Right lobe of liver (tissue), 6 donors: ENCODE measurements around the gene TSPAN14. TPM values are rescaled to one million over a fixed set of nuclear protein-coding genes. Genes with fewer than 3 reads are reported as not detected.

ENCODE experiments used
- ATAC-seq, 4 donors: fragments of 200-7000 bp; cut with Tn5 transposase; one replicate each; pipeline ENCODE4 v1.9.1; 2020; ENCODE audit warnings: mild to moderate bottlenecking in 4 of 4, moderate library complexity in 4 of 4
- DNase-seq, 3 donors: peaks; one replicate each; pipeline ENCODE4 v3.0.0-alpha.2; 2020
- H3K27ac ChIP-seq, 3 donors: fragments of 200-600 bp; one replicate each; pipeline ENCODE4 v1.8.0; 2022
- H3K27me3 ChIP-seq, 2 donors: fragments of 200-600 bp; one replicate each; pipeline ENCODE4 v1.8.0; 2022
- H3K36me3 ChIP-seq, 4 donors: fragments of 200-600 bp; sonication (generic) in 1 of 4; one replicate each; pipeline versions ENCODE4 v1.5.1 to v1.8.0; 2017 to 2022; ENCODE audit warnings: control low read depth in 1 of 4
- H3K4me1 ChIP-seq, 4 donors: fragments of 200-600 bp; sonication (generic) in 1 of 4; one replicate each; pipeline versions ENCODE4 v1.5.1 to v1.8.0; 2017 to 2022; ENCODE audit warnings: control low read depth in 1 of 4
- H3K4me3 ChIP-seq, 3 donors: fragments of 200-600 bp; one replicate each; pipeline ENCODE4 v1.8.0; 2022
- H3K9me3 ChIP-seq, 4 donors: fragments of 200-600 bp; sonication (generic) in 1 of 4; one replicate each; pipeline versions ENCODE4 v1.5.1 to v1.8.0; 2017 to 2022; ENCODE audit warnings: control low read depth in 1 of 4
- CTCF ChIP-seq, 4 donors: fragments of 200-600 bp in 3 of 4; fragments of 450-650 bp in 1 of 4; IDR thresholded peaks; one replicate each; pipeline versions ENCODE4 v1.5.1 to v1.8.0; 2016 to 2022; ENCODE audit warnings: antibody characterized with exemption in 4 of 4, mild to moderate bottlenecking in 2 of 4
- POLR2A ChIP-seq: fragments of 450-650 bp; IDR thresholded peaks from one replicate; pipeline ENCODE4 v1.6.1; 2017; ENCODE audit warnings: antibody characterized with exemption, mild to moderate bottlenecking
- WGBS: methylation state at CpG from one replicate; pipeline ENCODE4 v1.1.6; 2018; ENCODE audit warnings: low coverage, low lambda C conversion rate; ENCODE audit not compliant: insufficient coverage; ENCODE audit errors: missing lambda C conversion rate; 5-methylcytosine and 5-hydroxymethylcytosine counted together
- intact Hi-C, 2 donors: fragments of 100-400 bp; cut with DNase I; formaldehyde crosslinking; loops; one replicate each; pipeline versions ENCODE4 v1.11.2 to v1.14.1; 2022
- total RNA-seq, 6 experiments: library from RNA; depleted of rRNA in 2 of 6; stranded (reverse); fragments of >200 nt in 2 of 6; fragmentation: NEBNext Ultra II Directional in 3 of 6; extraction: Animal tissue kit (Norgen Biotek cat#: 25700) in 3 of 6; gene quantifications; one replicate each; pipeline versions ENCODE4 v1.1.0 to v1.2.4, GENCODE V29; 2016 to 2023
- donor health status: DM: no; HTN: yes; CAD: no.
- donor health status: DM: no; HTN: no; CAD: no.
- donor health status: DM: no; HTN: no; CAD: no.
- donor health status: DM: no; HTN: yes; CAD: no.
- donor health status: DM: no; HTN: yes; CAD: no.

Gene TSPAN14
- total RNA-seq, 6 experiments from 2014 or later: 22.1 to 39.0 (median 28.4) TPM

- WGBS: 28% methylated on average over 5 of the region's 5 CpGs
- Histone ChIP-seq H3K27me3 (no peaks in the 10 kb centered on the region), H3K4me3 (peak overlapping the region in 2 of 3 donors; percentile 9 to 14), H3K27ac (peak overlapping the region in 2 of 3 donors; percentile 48 to 71), H3K36me3 (no peaks in the 10 kb centered on the region), H3K9me3 (no peaks in the 10 kb centered on the region), H3K4me1 (peaks cover 0 to 73% (median 32%) of the 10 kb centered on the region in 4 donors)
- ATAC-seq: no peak
- no peak for TF ChIP-seq CTCF (IDR thresholded peaks at IDR 0.05)
- TF ChIP-seq POLR2A: no peak
- DNase-seq: no peak
- intact Hi-C loops: no loop called here
Observed at GRCh38 chr10:80410578-80411145, 43.4 kb upstream of the TSPAN14 start.

- DNase-seq: peak; percentile 71 to 84 (median 80)
- H3K4me1 ChIP-seq: peaks cover 0 to 74% (median 35%) of the 10 kb centered on the region in 4 donors
- TF ChIP-seq CTCF (IDR thresholded peaks at IDR 0.05) (no peak), POLR2A (no peak)
- peak in 2 of 4 donors; percentile 2 to 21 for ATAC-seq
- H3K27me3 ChIP-seq: no peaks in the 10 kb centered on the region
- peak overlapping the region in 1 of 3 donors; percentile 48 for H3K27ac ChIP-seq
- H3K4me3 ChIP-seq: no peak overlapping the region
- intact Hi-C loops: no loop called here
- WGBS: no CpG with 5 or more reads among the region's 2 CpGs
- no peaks in the 10 kb centered on the region for H3K36me3 ChIP-seq
- no peaks in the 10 kb centered on the region for H3K9me3 ChIP-seq
Observed at GRCh38 chr10:80411267-80411668, 42.8 kb upstream of the TSPAN14 start.

- DNase-seq (no peak), ATAC-seq (no peak)
- Histone ChIP-seq H3K4me3 (no peak overlapping the region), H3K27me3 (no peaks in the 10 kb centered on the region), H3K36me3 (no peaks in the 10 kb centered on the region), H3K27ac (no peak overlapping the region), H3K9me3 (no peaks in the 10 kb centered on the region), H3K4me1 (peaks cover 0 to 73% (median 36%) of the 10 kb centered on the region in 4 donors)
- TF ChIP-seq CTCF (IDR thresholded peaks at IDR 0.05) (no peak), POLR2A (no peak)
- WGBS: 86% methylated on average over 1 of the region's 1 CpG
- intact Hi-C loops: no loop called here
Observed at GRCh38 chr10:80411681-80412220, 42.4 kb upstream of the TSPAN14 start.

GRCh38 chr10:80412486-80412885, 41.6 kb upstream of the TSPAN14 start:
- peaks cover 0 to 68% (median 36%) of the 10 kb centered on the region in 4 donors for H3K4me1 ChIP-seq
- H3K27me3 ChIP-seq: no peaks in the 10 kb centered on the region
- H3K27ac ChIP-seq: no peak overlapping the region
- TF ChIP-seq CTCF (IDR thresholded peaks at IDR 0.05) (no peak), POLR2A (no peak)
- H3K4me3 ChIP-seq: no peak overlapping the region
- H3K36me3 ChIP-seq: no peaks in the 10 kb centered on the region
- H3K9me3 ChIP-seq: no peaks in the 10 kb centered on the region
- no peak for DNase-seq
- no peak for ATAC-seq
- intact Hi-C loops: no loop called here
- WGBS: 70% methylated on average over 3 of the region's 5 CpGs
